Endothelial cell of hepatic sinusoid (primary cell): ENCODE results near the gene CA5A.
"Not testable (repeated sequence)": the region's sequence is repeated elsewhere in the genome, so short reads cannot be mapped to it uniquely, and the experiment has no call there.

Source experiments
- in situ Hi-C: cut with HindIII; loops from 2 replicates; pipeline ENCODE4 v1.10.0; 2017; ENCODE audit warnings: low sequenced_read_pairs

The CA5A gene

DNA sequence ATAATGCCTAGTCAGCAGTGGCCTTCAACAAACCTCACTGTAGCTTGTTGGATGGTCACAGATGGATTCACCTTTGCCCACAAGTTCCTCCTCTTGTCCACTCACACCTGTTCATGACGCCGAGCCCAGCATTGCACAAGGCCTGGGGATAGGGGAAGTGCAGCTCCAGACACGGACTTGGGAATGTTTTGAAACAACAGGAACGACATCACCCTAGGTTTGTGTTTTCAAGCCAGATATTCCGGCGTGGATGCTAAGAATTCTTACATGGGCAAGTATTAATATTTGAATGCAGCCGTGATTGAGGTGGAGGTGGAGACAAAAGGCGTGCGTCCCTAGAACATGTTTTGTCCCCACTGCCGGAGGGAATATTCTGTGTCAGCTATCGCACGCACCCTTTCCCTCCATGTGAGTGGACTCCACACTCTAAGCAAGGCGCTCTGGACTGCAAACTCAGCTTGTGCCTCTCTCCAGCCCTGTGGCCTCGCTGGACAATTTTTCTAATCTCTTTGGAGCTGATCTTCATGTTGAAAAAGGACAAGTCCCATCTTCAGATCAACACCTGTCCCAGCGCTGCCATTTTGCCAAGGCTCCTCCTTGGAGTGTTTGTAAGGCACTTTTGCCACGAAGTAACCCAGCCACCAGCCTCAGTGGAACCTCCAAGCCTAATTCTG, 12.9 kb upstream of the CA5A start:
- in situ Hi-C loops: no loop called here

DNA sequence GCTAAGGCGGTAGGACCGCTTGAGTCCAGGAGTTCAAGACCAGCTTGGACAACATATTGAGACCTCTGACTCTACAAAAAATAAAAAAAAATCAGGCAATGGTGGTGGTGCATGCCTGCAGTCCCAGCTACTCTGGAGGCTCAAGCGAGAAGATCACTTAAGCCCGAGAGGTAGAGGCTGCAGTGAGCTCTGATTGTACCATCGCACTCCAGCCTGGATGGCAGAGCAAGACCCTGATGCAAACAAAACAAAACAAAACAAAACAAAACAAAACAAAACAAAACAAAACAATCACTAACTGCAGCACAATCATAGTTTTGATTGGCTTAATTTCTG, 12.4 kb upstream of the CA5A start:
- in situ Hi-C loops: no loop called here

DNA sequence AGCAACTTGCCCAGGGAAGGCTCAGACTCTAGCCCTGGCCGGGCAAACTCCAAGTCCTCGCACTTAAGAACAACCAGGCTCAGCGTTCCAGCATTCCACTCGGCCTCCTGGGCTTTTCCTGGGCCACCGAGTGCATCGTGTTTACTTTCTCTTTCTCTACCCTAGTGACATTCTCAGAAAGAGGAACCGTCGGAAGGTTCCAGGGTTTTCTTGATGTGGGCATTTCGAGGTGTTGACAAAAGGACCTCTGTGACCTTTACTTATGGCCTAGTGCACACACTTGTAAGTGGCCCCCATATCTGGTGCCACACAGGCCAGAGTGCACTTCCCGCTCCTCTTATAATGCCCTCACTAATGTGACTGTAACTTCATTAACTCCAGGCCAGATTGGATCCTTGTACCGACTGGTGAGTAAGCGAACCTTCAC, 11.8 kb upstream of the CA5A start:
- in situ Hi-C loops: no loop called here

DNA sequence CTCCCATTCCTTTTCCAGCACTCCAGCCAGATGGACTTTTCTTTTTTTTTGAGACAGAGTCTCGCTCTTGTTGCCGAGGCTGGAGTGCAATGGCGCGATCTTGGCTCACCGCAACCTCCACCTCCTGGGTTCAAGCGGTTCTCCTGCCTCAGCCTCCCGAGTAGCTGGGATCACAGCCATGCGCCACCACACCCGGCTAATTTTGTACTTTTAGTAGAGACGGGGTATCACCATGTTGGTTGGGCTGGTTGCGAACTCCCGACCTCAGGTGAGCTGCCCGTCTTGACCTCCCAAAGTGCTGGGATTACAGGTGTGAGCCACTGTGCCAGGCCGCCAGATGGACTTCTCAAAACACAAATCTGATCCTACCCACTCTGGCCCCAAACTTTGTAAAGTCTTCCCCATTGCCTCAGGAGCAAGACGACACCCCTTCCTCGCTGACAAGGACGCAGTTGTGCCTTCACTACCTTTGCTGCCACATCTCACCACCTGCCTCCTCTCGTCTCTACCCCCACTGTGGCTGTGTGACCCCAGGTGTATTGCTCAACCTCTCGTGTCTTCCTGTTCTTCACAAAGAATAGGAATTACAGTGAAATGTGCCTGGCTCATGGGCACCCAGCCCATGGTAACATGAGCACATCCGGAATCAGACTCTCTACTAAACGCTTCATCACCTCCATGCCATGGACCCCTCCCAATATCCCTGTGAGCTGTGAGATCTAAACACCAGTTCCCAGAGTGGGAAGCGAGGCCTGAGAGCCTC, 11.2 kb upstream of the CA5A start:
- in situ Hi-C loops: no loop called here

DNA sequence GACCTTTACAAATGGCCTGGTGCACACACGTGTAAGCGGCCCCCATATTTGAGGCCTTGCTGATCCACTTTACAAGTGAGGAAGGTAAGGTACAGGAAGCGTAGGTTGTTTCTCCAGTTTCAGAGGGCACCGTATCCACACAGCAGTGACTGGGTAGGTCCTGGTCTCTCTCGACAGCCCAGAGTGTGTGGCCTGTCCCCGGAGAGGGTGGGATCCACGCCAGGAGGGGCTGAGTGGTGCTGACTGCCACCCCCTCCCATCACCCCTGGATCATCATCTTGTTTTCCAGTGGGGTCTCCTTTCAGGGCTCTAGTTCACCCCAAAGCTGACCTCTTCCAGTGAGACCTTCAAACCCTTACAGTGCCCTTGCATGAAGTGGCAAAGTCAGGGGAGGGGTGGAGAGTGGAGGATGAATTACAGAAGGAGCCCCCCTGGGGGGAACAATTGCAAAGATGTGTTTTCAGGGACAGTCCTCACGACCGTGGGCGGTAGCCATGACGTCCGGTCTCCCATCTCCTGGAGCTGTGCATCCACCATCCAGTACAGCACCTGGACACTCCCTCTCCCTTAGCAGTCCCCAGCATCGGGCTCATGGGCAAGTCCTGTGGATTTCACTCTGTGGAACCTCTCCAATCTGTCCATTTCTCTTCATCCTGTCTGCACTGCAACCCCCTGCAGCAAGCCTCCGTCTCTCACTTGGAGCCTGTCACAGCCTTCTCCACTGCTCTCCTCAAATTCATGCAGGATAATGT, 10.4 kb upstream of the CA5A start:
- in situ Hi-C loops: no loop called here

DNA sequence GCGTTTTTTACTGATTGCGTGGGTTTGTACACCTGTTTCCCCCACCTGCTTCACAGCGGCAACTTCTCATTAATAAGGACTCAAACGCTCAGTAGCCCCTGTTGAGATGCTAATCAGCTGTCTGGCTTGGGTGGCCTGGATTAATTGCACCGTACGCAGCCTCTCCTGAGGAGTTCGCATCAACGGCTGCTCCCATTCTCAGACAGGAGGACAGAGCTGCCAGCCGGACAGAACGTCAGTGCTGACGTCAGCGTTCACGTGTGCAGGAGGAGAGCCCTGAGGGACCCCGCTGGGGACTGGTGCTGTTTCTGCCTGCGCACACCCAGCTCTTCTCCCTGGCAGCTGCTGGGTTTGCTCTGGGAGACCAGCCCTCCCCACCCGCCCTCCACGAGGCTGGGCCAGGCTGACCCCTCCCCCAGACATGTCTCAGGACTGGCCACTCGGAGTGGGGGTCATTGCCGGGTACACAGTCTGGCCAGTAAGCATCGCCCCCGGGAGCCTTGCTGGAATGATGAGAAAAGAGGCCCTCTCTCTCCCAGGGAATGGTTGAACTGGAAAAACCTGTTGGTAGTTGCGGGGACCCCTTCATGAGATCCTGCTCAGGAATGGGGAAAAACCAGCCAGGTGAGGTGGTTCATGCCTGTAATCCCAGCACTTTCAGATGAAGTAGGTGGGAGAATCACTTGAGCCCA, 9.2 kb upstream of the CA5A start:
- in situ Hi-C loops: no loop called here

DNA sequence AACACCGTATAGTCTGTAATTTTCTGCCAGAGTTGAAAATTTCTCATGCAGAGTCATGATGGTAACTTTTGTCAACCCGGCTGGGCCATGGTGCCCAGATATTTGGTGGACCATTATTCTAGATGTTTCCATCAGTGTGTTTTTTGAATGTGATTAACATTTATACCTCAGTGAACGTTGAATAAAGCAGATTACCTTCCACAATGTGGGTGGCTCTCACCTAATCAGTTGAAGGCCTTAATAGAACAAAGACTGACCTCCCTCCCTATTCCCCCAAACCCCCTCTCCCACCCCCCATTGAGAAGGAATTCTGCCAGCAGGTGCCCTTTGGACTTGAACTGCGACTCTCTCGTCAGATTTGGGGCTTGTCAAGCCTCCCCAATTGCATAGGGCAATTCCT, 6.4 kb upstream of the CA5A start:
- in situ Hi-C loops: no loop called here

DNA sequence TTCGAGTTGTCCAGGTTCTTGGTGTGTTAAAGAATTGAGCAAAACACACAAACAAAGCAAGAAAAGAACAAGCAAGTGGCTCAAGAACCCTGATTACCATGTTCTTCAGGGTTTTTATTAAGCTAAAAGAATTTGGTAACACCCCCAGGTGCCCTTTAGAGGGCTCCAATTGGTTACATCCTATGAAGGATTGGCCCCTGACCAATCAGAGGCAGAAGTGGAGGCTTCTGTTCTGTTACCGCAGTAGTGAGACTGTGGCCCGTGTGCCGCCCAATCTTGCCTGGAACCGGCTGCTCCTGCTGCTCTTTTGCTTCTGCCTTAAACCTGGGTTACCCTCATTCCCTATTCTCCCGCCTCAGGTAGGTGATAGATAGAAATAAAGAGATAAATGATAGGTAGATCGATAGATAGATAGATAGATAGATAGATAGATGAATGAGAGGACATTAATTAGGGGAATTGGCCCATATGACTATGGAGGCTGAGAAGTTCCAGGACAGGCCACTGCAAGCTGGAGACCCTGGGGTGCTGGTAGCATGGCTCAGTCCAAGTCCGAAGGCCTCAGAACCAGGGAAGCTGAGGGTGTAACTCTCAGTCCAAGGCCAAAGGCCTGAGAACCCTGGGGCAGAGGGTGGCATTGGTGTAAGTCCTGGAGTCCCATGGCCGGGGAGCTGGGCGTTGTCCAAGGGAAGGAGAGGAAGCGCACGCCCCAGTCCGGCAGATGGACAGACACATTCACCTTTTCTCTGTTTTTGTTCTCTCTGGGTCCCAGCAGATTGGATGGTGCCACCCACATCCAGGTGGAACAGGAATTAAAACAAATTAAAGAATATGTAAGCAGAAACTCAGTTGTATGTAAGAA, 3.5 kb upstream of the CA5A start:
- in situ Hi-C loops: no loop called here

DNA sequence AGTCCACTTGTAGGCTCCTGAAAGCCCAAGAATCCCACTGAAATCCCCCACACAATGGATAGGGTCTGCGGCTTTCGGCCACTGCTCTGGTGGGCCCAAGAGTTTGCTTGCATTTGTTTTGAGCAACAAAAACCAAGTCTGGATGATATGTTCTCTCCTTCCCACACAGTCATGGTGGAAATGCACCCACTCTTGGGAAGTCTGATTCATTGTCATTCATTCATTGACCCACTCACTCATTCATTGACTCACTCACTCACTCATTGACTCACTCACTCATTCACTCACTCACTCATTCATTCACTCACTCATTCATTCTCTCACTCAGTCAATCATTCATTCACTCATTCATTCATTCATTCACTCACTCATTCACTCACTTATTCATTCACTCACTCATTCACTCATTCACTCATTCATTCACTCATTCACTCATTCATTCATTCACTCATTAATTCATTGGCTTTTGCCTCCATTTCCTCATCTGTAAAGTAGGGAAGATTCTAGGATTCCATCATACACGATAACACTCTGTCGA, 2.2 kb upstream of the CA5A start:
- in situ Hi-C loops: no loop called here

DNA sequence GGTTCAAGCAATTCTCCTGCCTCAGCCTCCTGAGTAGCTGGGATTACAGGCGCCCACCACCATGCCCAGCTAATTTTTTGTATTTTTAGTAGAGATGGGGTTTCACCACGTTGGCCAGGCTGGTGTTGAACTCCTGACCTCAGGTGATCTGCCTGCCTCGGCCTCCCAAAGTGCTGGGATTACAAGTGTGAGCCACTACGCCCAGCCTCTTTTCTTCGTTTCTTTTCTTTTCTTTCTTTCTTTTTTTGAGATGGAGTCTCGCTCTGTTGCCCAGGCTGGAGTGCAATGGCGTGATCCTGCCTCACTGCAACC, 858 bp upstream of the CA5A start:
- in situ Hi-C loops: not testable (repeated sequence)

DNA sequence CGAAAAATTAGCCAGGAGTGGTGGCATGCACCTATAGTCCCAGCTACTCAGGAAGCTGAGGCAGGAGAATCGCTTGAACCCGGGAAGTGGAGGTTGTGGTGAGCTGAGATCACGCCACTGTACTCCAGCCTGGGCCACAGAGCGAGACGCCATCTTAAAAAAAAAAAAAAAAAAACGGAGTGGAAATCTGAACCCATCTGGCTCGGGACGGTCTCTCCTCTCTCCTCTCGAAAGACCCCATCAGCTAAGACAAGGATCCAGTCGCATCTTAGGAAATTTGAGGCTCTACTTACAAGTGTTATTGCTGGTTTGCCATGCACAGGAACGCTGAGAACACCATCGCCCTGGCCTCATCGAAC, 334 bp downstream of the CA5A start:
- in situ Hi-C loops: not testable (repeated sequence)

DNA sequence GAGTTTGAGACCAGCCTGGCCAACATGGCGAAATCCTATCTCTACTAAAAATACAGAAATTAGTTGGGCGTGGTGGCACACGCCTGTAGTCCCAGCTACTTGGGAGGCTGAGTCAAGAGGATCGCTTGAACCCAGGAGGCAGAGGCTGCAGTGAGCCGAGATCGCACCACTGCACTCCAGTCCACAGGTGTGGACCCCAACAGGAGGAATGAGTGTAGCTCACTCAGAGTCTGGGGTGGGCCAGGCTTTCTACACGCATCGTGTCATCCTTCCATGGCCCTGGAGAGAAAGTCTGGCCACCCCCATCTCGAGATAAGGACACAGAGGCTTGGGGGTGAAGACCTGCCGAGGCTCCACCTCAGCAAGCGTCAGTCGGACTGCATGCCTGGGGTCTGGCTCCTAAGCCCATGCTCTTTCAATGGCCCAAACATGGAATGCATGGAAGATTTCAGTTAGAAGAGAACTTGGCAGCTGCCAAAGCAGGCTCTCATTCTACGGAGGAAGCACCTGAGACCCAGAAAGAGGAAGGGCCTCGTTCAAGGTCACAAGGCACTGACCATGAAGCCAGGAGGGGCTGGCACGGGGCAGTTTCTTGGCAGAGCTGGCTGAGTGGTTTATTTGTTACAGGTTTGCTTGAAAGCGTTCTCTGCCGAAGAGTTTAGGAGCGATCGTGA, 1.4 kb downstream of the CA5A start:
- in situ Hi-C loops: not testable (repeated sequence)

DNA sequence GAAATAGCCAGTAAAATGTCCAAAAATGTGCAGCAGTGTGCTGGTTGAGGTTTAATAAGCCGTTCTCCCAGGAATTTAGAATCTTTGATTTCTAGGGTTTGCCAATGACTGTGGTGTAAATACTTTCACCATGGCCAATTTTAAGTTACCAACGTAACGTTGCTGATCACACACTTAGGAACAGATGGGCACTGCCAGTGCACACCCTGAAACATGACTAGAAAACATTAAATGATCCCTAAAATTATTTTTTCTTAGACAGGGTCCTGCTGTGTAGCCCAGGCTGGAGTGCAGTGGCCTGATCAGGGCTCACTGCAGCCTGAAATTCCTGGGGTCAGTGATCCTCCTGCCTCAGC, 3.2 kb downstream of the CA5A start:
- in situ Hi-C loops: no loop called here

DNA sequence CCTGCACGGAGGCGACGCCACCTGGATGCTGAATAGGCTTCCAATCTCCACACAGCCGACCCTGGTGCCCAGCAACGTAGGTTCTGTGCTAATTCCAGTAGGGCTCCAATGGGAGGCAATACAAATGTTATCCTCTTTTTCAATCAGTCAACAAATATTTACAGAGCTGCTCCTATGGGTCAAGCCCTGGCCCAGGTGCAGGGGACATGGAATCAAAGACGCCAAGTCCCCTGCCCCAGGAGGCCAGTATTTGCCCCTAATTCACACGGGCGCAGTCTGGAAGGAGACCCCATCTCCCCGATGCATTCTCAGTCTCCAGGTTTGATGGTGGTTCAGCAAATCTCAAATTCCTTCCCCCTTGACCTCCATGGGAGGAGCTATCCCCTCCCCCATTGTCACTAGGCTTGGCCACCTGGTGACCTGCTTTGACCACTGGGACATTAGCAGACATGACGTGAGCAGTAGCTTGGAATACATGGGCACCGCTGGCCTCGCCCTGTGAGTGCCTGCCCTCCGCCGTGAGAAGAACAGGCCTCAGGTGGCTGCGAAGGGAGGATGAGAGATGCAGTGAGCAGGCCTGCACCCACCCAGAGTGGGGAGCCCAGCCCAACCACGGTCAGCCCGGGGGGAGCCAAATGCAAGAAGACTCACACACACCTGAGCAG, 3.7 kb downstream of the CA5A start:
- in situ Hi-C loops: not testable (repeated sequence)

DNA sequence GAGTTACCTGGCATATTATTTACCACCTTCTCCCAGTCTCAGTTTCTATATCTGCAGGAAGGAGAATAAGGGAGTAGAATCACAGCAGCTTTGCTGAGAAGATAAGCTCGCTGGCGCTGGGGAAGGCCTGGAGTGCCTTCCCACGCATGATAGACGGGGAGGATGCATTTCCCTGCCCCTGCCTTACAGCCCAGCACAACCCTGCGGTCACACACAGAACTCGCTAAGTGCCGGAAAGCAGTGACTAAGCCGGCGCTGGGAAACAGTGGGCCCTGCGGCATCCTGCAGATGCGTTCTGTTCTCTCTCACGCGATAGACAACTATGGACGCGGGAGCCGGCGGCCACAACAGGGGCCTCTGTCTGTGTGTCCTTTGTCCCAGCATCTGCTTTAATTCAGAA, 4.8 kb downstream of the CA5A start:
- in situ Hi-C loops: no loop called here

DNA sequence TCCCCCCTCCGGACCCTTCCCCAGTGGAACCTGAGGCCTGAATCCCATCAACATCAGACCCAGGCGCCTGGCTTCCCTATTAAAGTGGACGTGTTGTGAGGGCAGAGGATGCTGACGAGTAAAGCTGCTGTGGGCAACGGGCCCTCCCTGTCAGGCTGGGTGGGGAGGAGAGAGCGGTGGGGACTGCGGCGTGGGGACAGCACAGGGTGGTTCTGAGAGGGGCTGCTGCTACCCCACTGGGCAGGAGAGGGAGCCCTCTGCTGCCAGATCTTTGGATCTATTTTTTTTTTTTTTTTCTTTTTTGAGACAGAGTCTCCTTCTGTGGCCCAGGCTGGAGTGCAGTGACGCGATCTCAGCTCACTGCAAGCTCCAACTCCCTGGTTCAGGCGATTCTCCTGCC, 5.9 kb downstream of the CA5A start:
- in situ Hi-C loops: no loop called here

DNA sequence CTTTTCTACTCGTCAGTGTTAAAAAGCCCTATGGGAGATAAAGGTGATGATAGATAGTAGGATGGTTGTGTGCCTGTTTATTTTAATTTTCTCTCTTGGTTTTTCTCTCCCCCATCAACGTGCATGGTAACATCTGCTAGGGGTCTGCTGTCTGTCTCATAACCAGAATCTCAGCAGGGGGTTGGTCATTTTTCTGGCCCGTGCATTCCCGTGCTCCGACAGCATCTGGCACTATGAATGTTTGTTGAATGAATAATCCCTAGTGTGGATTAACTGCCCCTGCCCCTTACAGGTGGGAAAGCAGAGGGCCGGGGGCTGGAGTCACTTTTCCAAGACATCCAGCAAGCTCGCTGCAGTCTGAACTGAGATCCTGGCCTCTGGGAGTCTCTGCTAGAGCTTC, 6.3 kb downstream of the CA5A start:
- in situ Hi-C loops: no loop called here

DNA sequence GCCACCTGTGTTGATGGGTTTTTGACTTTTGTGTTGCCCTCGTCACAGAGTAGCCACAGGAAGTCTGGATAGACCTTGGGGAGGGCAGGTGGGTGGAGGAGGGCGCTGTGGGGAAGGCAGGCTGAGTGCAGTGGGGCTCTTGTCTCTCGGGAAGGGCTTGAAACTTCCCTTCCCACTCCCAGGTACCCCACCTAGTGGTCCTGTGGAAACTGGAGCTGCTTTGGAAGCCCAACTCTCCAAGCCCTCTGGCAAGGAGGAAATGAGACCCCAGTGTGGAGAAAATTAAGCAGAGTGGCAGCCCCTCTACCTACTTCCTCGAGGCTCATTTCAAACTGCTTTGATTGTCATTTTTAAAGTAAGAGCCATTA, 9.2 kb downstream of the CA5A start:
- in situ Hi-C loops: no loop called here
